Ascending aorta (tissue), 2 donors: ENCODE measurements around the gene TMEM121. TPM values are rescaled to one million over a fixed set of nuclear protein-coding genes. Genes with fewer than 3 reads are reported as not detected.

Experiments used
- DNase-seq, 2 donors: peaks; one replicate each; pipeline ENCODE4 v3.0.0-alpha.2; 2019; ENCODE audit warnings: low spot score in 2 of 2
- H3K27ac ChIP-seq, 2 donors: fragments of 200-600 bp; sonication (generic); one replicate each; pipeline ENCODE4 v1.5.1; 2016 to 2017; ENCODE audit warnings: mild to moderate bottlenecking in 1 of 2
- H3K27me3 ChIP-seq: fragments of 200-600 bp; sonication (generic); one replicate; pipeline ENCODE4 v1.5.1; 2017
- H3K36me3 ChIP-seq, 2 donors: fragments of 200-600 bp; sonication (generic); one replicate each; pipeline ENCODE4 v1.5.1; 2016
- H3K4me1 ChIP-seq, 2 donors: fragments of 200-600 bp; sonication (generic); one replicate each; pipeline ENCODE4 v1.5.1; 2016 to 2017; ENCODE audit warnings: mild to moderate bottlenecking in 1 of 2
- H3K4me3 ChIP-seq, 2 donors: fragments of 200-600 bp; sonication (generic); one replicate each; pipeline ENCODE4 v1.5.1; 2016 to 2017; ENCODE audit warnings: mild to moderate bottlenecking in 1 of 2
- H3K9me3 ChIP-seq, 2 donors: fragments of 200-600 bp; sonication (generic); one replicate each; pipeline ENCODE4 v1.5.1; 2016
- intact Hi-C: fragments of 100-400 bp; cut with DNase I; formaldehyde crosslinking; loops from one replicate; pipeline ENCODE4 v1.15.1; 2023
- total RNA-seq: library from RNA; depleted of rRNA; stranded (reverse); fragments of >200 nt; gene quantifications from one replicate; pipeline ENCODE4 v1.1.0, GENCODE V29; 2016
- TF ChIP-seq, protein P1 (sequence below), 3 experiments: fragments of 200-600 bp in 2 of 3; fragments of 450-650 bp in 1 of 3; sonication (generic) in 2 of 3; IDR thresholded peaks; one replicate each; pipeline ENCODE4 v1.5.1; 2016 to 2019; ENCODE audit warnings: antibody characterized with exemption in 3 of 3, mild to moderate bottlenecking in 1 of 3, moderate library complexity in 1 of 3

TMEM121 gene
- total RNA-seq, 1 donor from 2014 or later, result 34.6 TPM

DNA sequence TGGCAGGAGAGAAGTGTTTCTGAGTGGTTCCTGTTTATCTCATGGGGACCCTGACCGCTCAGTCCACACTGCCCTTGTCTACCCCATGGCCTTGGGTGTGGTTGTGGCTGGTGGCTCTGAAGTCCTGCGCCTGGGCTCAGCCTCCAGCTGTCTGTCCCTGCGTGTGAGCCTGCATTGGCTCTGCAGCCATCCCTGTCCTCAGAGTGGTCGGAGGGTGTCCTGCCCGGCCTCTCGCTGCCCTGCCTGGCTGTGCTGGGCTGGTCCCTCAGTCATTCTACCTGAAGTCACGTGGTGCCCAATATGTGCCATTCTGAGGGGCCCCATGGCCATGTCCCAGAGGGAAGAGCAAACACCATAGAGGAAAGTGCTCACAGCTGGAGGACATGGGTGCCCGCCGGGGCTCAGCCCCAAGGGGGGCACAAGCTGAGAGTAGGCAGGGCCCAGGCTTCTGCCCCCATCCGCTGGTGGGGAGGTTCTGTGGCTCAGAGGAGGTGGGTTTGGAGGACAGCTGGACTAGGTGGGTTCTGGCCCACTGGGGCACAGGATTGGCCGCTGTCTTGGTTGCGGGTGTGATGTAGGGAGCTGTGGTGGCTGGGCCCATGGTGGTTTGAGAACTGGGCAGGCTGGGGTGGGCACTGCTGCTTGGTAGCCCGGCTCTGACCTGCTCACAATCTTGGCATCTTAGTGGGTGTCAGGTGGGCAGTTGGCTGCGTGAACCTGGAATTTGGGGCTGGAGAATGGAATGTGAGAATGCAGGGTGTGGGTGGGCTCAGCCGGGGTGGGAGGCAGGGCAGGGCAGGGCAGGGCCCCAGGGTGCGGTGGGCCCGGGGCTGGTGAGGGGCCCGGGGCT is 23.7 kb upstream of the TMEM121 start:
- no peaks in the 10 kb centered on the region for H3K9me3 ChIP-seq
- no peaks in the 10 kb centered on the region for H3K4me1 ChIP-seq
- no peaks in the 10 kb centered on the region for H3K27me3 ChIP-seq
- no peak overlapping the region for H3K4me3 ChIP-seq
- TF ChIP-seq, protein P1, sequence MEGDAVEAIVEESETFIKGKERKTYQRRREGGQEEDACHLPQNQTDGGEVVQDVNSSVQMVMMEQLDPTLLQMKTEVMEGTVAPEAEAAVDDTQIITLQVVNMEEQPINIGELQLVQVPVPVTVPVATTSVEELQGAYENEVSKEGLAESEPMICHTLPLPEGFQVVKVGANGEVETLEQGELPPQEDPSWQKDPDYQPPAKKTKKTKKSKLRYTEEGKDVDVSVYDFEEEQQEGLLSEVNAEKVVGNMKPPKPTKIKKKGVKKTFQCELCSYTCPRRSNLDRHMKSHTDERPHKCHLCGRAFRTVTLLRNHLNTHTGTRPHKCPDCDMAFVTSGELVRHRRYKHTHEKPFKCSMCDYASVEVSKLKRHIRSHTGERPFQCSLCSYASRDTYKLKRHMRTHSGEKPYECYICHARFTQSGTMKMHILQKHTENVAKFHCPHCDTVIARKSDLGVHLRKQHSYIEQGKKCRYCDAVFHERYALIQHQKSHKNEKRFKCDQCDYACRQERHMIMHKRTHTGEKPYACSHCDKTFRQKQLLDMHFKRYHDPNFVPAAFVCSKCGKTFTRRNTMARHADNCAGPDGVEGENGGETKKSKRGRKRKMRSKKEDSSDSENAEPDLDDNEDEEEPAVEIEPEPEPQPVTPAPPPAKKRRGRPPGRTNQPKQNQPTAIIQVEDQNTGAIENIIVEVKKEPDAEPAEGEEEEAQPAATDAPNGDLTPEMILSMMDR (IDR thresholded peaks at IDR 0.05), result no peak
- intact Hi-C loops, result no loop called here
- H3K27ac ChIP-seq, result no peak overlapping the region
- peaks cover 0 to 10% of the 10 kb centered on the region in 2 donors for H3K36me3 ChIP-seq
- DNase-seq, result no peak

DNA sequence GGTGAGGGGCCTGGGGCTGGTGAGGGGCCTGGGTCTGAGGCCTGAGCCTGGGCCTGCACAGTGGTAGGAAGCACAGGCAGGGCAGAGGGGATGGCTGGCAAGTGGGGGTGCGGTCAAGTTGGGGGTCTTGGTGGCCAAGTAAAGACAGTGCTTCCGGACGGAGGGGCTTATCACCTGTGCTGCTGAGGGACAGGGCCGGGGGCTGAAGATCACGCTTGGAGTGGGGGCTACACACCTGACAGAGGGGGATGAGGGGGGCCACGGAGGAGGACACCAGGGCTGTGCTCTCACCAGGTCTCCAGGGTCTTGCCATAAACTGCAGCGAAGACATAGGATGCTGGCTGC is 23.1 kb upstream of the TMEM121 start:
- no peak overlapping the region for H3K27ac ChIP-seq
- H3K36me3 ChIP-seq, result peaks cover 0 to 7% of the 10 kb centered on the region in 2 donors
- H3K27me3 ChIP-seq, result no peaks in the 10 kb centered on the region
- TF ChIP-seq, protein P1 (IDR thresholded peaks at IDR 0.05), result no peak
- no peak overlapping the region for H3K4me3 ChIP-seq
- H3K9me3 ChIP-seq, result no peaks in the 10 kb centered on the region
- DNase-seq, result no peak
- no peaks in the 10 kb centered on the region for H3K4me1 ChIP-seq
- intact Hi-C loops, result no loop called here

DNA sequence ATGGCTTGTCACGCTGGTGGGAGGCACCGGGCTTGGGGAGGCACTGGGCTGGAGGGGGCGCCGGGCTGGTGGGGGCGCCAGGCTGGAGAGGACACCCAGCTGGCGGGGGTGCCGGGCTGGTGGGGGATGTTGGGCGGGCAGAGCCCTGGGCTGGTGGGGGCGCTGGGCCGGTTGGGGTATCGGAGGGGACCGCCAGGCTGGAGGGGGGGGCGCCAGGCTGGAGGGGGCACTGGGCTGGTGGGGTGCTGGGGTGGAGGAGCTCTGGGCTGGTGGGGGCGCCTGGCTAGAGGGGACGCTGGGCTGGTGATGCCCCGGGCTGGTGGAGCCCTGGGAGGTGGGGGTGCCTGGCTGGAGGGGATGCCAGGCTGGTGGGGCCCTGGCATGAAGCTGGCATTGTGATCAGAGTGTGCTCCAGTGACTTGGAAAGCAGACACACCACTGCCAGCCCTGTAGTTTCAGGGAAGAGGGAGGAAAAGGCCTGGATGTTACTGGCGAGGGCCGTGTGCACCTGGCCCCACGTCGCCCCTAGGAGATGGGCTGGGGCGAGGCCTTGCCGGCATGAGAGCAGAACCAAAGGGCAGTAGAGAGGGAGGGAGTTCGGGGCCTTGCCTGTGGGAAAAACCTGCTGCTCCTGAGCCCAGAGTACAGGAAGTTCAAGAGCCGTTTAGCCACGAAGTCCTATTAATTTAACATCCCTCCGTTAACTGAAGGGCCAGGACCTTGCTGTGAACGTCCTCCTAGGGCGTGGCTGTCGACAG is 22.3 kb upstream of the TMEM121 start:
- no peaks in the 10 kb centered on the region for H3K9me3 ChIP-seq
- no peak for DNase-seq
- intact Hi-C loops, result no loop called here
- TF ChIP-seq, protein P1 (IDR thresholded peaks at IDR 0.05), result no peak
- no peaks in the 10 kb centered on the region for H3K4me1 ChIP-seq
- no peak overlapping the region for H3K4me3 ChIP-seq
- H3K36me3 ChIP-seq, result no peaks in the 10 kb centered on the region
- H3K27ac ChIP-seq, result no peak overlapping the region
- H3K27me3 ChIP-seq, result no peaks in the 10 kb centered on the region

DNA sequence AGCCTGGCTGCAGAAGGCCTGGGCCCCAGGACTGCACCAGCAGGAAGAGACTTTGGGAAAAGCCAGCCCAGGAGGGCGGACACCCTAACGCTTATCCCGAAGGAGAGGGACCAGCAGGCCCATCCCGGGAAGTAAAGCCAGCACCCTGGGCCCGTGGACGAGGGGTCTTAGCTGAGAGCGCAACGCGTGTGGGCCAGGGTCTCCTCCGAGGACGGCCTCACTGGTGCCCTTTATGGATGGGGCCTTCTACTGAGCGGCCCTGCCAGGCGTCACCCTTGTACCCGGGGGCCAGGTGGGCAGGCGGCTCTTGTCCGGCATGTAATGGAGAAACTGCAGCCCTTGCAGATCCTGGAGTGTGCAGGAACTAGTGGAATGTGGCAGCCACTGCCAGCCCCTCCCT is 21.3 kb upstream of the TMEM121 start:
- Histone ChIP-seq H3K27me3 (no peaks in the 10 kb centered on the region), H3K4me1 (no peaks in the 10 kb centered on the region), H3K4me3 (no peak overlapping the region), H3K27ac (no peak overlapping the region), H3K9me3 (no peaks in the 10 kb centered on the region), H3K36me3 (no peaks in the 10 kb centered on the region)
- DNase-seq, result no peak
- TF ChIP-seq, protein P1 (IDR thresholded peaks at IDR 0.05), result no peak
- intact Hi-C loops, result no loop called here

DNA sequence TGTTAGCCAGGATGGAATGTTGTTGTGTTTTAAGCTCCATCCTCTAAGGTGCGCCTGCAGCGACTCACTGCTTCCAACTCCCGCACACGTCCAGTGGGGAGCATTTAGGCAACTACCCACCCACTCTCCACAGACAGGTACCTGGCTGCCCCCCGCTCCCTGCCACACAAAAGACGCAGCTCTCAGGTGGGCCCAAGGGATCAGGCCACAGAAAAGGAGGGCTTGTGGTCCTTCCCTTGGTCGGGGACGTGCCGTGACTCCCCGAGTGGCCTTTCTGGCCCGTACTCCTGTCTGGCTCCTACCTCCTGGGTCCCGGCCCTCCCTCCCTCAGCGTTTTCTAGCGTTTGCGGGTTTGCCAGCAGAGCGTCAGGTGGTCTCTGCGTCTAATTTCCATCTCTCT is 19.1 kb upstream of the TMEM121 start:
- DNase-seq, result no peak

More for the DNA sequence above, 19.1 kb upstream of the TMEM121 start:
- TF ChIP-seq, protein P1 (IDR thresholded peaks at IDR 0.05), result no peak
- no peaks in the 10 kb centered on the region for H3K27me3 ChIP-seq
- H3K4me3 ChIP-seq, result no peak overlapping the region
- H3K9me3 ChIP-seq, result no peaks in the 10 kb centered on the region
- H3K27ac ChIP-seq, result no peak overlapping the region
- no peaks in the 10 kb centered on the region for H3K36me3 ChIP-seq
- no peaks in the 10 kb centered on the region for H3K4me1 ChIP-seq
- intact Hi-C loops, result no loop called here
